SU-DHL-6 (cell line): ENCODE measurements around the gene KLK10.

ENCODE experiments used
- H2AFZ ChIP-seq: fragments of 200-600 bp; sonication (generic); 2 replicates; pipeline ENCODE4 v1.6.1; 2014; ENCODE audit warnings: low read depth, mild to moderate bottlenecking, moderate library complexity, mixed read lengths, antibody characterized with exemption, low read length; ENCODE audit not compliant: severe bottlenecking
- H3F3A ChIP-seq: fragments of 200-600 bp; shearing (Covaris generic); 2 replicates; pipeline ENCODE4 v1.6.0; 2016; ENCODE audit warnings: antibody characterized with exemption, mild to moderate bottlenecking; ENCODE audit not compliant: insufficient read depth
- H3K27ac ChIP-seq: fragments of 200-600 bp; sonication (generic); 2 replicates; pipeline ENCODE4 v1.5.1; 2016; ENCODE audit warnings: low read depth, mild to moderate bottlenecking, low read length, moderate library complexity, mixed read lengths
- H3K27me3 ChIP-seq: fragments of 200-600 bp; sonication (generic), shearing (Covaris generic); 2 replicates; pipeline ENCODE4 v1.6.0; 2014; ENCODE audit warnings: mild to moderate bottlenecking, low read length
- H3K36me3 ChIP-seq: fragments of 200-600 bp; sonication (generic); 2 replicates; pipeline ENCODE4 v1.6.1; 2014; ENCODE audit warnings: mild to moderate bottlenecking, low read length, mixed read lengths
- H3K4me2 ChIP-seq: fragments of 300-600, 200-600 bp; shearing (Covaris generic), sonication (generic); 2 replicates; pipeline ENCODE4 v1.6.0; 2014; ENCODE audit warnings: low read length, low read depth, mild to moderate bottlenecking; ENCODE audit not compliant: poor library complexity, severe bottlenecking
- H3K4me3 ChIP-seq: fragments of 200-600 bp; sonication (generic); 2 replicates; pipeline ENCODE4 v1.5.1; 2014; ENCODE audit warnings: antibody characterized with exemption, low read length, mild to moderate bottlenecking, mixed read lengths; ENCODE audit not compliant: insufficient read depth, poor library complexity, severe bottlenecking
- H3K79me2 ChIP-seq: fragments of 200-600 bp; sonication (generic); 2 replicates; pipeline ENCODE4 v1.6.1; 2014; ENCODE audit warnings: mild to moderate bottlenecking, low read length, moderate library complexity; ENCODE audit not compliant: insufficient read depth
- H3K9ac ChIP-seq: fragments of 200-600 bp; sonication (generic); 2 replicates; pipeline ENCODE4 v1.7.0; 2014; ENCODE audit warnings: mild to moderate bottlenecking, low read length
- H3K9me2 ChIP-seq: fragments of 200-600 bp; sonication (generic); replicated peaks from 2 replicates; pipeline ENCODE4 v1.6.1; 2014; ENCODE audit warnings: low read length; ENCODE audit not compliant: insufficient read depth
- H3K9me3 ChIP-seq: fragments of 200-600 bp; sonication (generic); 2 replicates; pipeline ENCODE4 v1.6.1; 2014; ENCODE audit warnings: low read length, mixed read lengths; ENCODE audit not compliant: insufficient read depth
- H4K20me1 ChIP-seq: fragments of 200-600 bp; sonication (generic); 2 replicates; pipeline ENCODE4 v1.6.1; 2014; ENCODE audit warnings: low read depth, mild to moderate bottlenecking, antibody characterized with exemption, low read length, moderate library complexity, mixed read lengths
- CTCF ChIP-seq: fragments of 200-600 bp; sonication (generic); IDR thresholded peaks from one replicate; pipeline ENCODE4 v1.5.1; 2017; ENCODE audit warnings: antibody characterized with exemption, mild to moderate bottlenecking, low read length, moderate library complexity; ENCODE audit not compliant: insufficient read depth, poor library complexity, severe bottlenecking
- EZH2phosphoT487 ChIP-seq: fragments of 200-600 bp; sonication (generic), shearing (Covaris generic); conservative IDR thresholded peaks from 2 replicates; pipeline ENCODE4 v1.6.1; 2018; ENCODE audit warnings: mild to moderate bottlenecking, antibody characterized with exemption, low read length, moderate library complexity, mixed read lengths

Gene KLK10

GRCh38 chr19:50977626-50978025 lies 41.9 kb downstream of the KLK10 start:
- Histone ChIP-seq H3K9me2 (no peaks in the 10 kb centered on the region), H3K27me3 (no peaks in the 10 kb centered on the region), H4K20me1 (no peaks in the 10 kb centered on the region), H3K4me3 (no peak overlapping the region), H3K4me2 (no peak overlapping the region), H2AFZ (no peak overlapping the region), H3K9ac (no peak overlapping the region), H3F3A (no peaks in the 10 kb centered on the region), H3K27ac (no peak overlapping the region), H3K79me2 (no peaks in the 10 kb centered on the region), H3K36me3 (no peaks in the 10 kb centered on the region), H3K9me3 (no peaks in the 10 kb centered on the region)
- TF ChIP-seq CTCF (no peak), EZH2phosphoT487 (no peak)

- Histone ChIP-seq H3K36me3 (no peaks in the 10 kb centered on the region), H3K27me3 (no peaks in the 10 kb centered on the region), H3K9me3 (no peaks in the 10 kb centered on the region), H3K9ac (no peak overlapping the region), H3K4me3 (no peak overlapping the region), H3K4me2 (no peak overlapping the region), H3F3A (no peaks in the 10 kb centered on the region), H2AFZ (no peak overlapping the region), H3K9me2 (no peaks in the 10 kb centered on the region), H3K27ac (no peak overlapping the region), H3K79me2 (no peaks in the 10 kb centered on the region), H4K20me1 (no peaks in the 10 kb centered on the region)
- TF ChIP-seq EZH2phosphoT487 (no peak), CTCF (no peak)
These were observed 43.7 kb downstream of the KLK10 start for GRCh38 chr19:50975766-50976165.

GRCh38 chr19:50974702-50975556 lies 44.6 kb downstream of the KLK10 start:
- Histone ChIP-seq H3F3A (no peaks in the 10 kb centered on the region), H4K20me1 (no peaks in the 10 kb centered on the region), H3K9ac (no peak overlapping the region), H3K79me2 (no peaks in the 10 kb centered on the region), H3K9me3 (no peaks in the 10 kb centered on the region), H2AFZ (no peak overlapping the region), H3K36me3 (no peaks in the 10 kb centered on the region), H3K4me3 (no peak overlapping the region), H3K27ac (no peak overlapping the region), H3K27me3 (no peaks in the 10 kb centered on the region), H3K9me2 (no peaks in the 10 kb centered on the region), H3K4me2 (no peak overlapping the region)
- no peak for TF ChIP-seq CTCF
- no peak for TF ChIP-seq EZH2phosphoT487
